ENCODE results near the gene SEMA3A. TPM values are rescaled to one million over a fixed set of nuclear protein-coding genes. Genes with fewer than 3 reads are reported as not detected.

The SEMA3A gene
- total RNA-seq, 1 experiment from 2014 or later = 32.2 TPM

DNA sequence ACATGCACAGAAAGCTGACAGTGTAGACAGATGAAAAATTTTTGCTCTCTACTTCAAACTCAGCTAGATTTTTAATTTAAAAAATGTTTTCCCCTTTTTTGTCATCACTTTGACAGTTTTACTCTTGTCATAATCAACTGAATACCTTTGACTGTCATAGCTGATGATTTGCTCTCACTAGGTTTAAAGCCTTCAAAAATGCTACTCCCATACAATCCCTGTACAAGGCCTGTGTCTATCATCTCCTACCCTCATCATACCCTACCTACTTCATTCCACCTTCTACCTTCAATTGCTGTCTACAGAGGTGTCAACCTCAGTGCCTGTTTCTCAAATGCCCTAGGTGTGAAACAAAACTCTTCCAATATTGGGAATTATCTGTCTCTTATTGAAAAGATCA lies 230.3 kb downstream of the SEMA3A start (continued):
- TF ChIP-seq ZNF423 (CRISPR knock-in tag; IDR thresholded peaks at IDR 0.05) = no peak
- no peak for TF ChIP-seq ZNF532 (CRISPR knock-in tag; IDR thresholded peaks at IDR 0.05; ENCODE audit: borderline replicate concordance)
- TF ChIP-seq, protein P1, sequence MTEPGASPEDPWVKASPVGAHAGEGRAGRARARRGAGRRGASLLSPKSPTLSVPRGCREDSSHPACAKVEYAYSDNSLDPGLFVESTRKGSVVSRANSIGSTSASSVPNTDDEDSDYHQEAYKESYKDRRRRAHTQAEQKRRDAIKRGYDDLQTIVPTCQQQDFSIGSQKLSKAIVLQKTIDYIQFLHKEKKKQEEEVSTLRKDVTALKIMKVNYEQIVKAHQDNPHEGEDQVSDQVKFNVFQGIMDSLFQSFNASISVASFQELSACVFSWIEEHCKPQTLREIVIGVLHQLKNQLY (CRISPR knock-in tag; IDR thresholded peaks at IDR 0.05) = no peak
- no peak for TF ChIP-seq FOXJ3 (CRISPR knock-in tag; IDR thresholded peaks at IDR 0.05; ENCODE audit: borderline replicate concordance)
- TF ChIP-seq GTF2I (CRISPR knock-in tag; conservative IDR thresholded peaks at IDR 0.05) = no peak

GRCh38 chr7:83957333-83957732 lies 237.3 kb downstream of the SEMA3A start:
- no peak overlapping the region for H3K27ac Mint-ChIP-seq
- peaks cover 4% of the 10 kb centered on the region; the same call in 1 of the 2 replicates for H3K36me3 Mint-ChIP-seq
- ChIA-PET POLR2A (no interaction called here), CTCF (interaction anchor here (1.6 to 1.7 kb wide), 2 partner anchors 9 to 11 kb away, joined by 4 to 9 read pairs; no protein-coding TSS in a partner anchor)
- ATAC-seq (no peak), DNase-seq (ENCODE audit: low spot score) (no peak)
- H3K4me3 Mint-ChIP-seq = no peak overlapping the region
- no peaks in the 10 kb centered on the region for H3K27me3 Mint-ChIP-seq (ENCODE audit: low read depth)
- peaks cover 7% of the 10 kb centered on the region for H3K4me1 Mint-ChIP-seq
- no peaks in the 10 kb centered on the region for H3K9me3 Mint-ChIP-seq
- TF ChIP-seq ZNF425 (CRISPR knock-in tag; conservative IDR thresholded peaks at IDR 0.05) (no peak), JUN (CRISPR knock-in tag; IDR thresholded peaks at IDR 0.05) (no peak)
- TF ChIP-seq, protein P2, sequence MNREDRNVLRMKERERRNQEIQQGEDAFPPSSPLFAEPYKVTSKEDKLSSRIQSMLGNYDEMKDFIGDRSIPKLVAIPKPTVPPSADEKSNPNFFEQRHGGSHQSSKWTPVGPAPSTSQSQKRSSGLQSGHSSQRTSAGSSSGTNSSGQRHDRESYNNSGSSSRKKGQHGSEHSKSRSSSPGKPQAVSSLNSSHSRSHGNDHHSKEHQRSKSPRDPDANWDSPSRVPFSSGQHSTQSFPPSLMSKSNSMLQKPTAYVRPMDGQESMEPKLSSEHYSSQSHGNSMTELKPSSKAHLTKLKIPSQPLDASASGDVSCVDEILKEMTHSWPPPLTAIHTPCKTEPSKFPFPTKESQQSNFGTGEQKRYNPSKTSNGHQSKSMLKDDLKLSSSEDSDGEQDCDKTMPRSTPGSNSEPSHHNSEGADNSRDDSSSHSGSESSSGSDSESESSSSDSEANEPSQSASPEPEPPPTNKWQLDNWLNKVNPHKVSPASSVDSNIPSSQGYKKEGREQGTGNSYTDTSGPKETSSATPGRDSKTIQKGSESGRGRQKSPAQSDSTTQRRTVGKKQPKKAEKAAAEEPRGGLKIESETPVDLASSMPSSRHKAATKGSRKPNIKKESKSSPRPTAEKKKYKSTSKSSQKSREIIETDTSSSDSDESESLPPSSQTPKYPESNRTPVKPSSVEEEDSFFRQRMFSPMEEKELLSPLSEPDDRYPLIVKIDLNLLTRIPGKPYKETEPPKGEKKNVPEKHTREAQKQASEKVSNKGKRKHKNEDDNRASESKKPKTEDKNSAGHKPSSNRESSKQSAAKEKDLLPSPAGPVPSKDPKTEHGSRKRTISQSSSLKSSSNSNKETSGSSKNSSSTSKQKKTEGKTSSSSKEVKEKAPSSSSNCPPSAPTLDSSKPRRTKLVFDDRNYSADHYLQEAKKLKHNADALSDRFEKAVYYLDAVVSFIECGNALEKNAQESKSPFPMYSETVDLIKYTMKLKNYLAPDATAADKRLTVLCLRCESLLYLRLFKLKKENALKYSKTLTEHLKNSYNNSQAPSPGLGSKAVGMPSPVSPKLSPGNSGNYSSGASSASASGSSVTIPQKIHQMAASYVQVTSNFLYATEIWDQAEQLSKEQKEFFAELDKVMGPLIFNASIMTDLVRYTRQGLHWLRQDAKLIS (CRISPR knock-in tag; IDR thresholded peaks at IDR 0.05; ENCODE audit: borderline replicate concordance) = no peak

- no peak overlapping the region for H3K4me3 Mint-ChIP-seq
- H3K27ac Mint-ChIP-seq = peak overlapping the region; percentile 6
- no peaks in the 10 kb centered on the region for H3K9me3 Mint-ChIP-seq
- POLR2A ChIA-PET = no interaction called here
- no peaks in the 10 kb centered on the region for H3K36me3 Mint-ChIP-seq
- peaks cover 7% of the 10 kb centered on the region for H3K4me1 Mint-ChIP-seq
- no peaks in the 10 kb centered on the region for H3K27me3 Mint-ChIP-seq (ENCODE audit: low read depth)
- peak; percentile 34; the same call in 1 of the 2 replicates for ATAC-seq
- DNase-seq (ENCODE audit: low spot score) = no peak
- TF ChIP-seq MYBL2 (CRISPR knock-in tag; IDR thresholded peaks at IDR 0.05) = no peak
- TF ChIP-seq ZNF232 (CRISPR knock-in tag; IDR thresholded peaks at IDR 0.05) = no peak
- TF ChIP-seq GRHL2 (CRISPR knock-in tag; IDR thresholded peaks at IDR 0.05; ENCODE audit: insufficient replicate concordance, severe bottlenecking) = no peak
- TF ChIP-seq, protein P3, sequence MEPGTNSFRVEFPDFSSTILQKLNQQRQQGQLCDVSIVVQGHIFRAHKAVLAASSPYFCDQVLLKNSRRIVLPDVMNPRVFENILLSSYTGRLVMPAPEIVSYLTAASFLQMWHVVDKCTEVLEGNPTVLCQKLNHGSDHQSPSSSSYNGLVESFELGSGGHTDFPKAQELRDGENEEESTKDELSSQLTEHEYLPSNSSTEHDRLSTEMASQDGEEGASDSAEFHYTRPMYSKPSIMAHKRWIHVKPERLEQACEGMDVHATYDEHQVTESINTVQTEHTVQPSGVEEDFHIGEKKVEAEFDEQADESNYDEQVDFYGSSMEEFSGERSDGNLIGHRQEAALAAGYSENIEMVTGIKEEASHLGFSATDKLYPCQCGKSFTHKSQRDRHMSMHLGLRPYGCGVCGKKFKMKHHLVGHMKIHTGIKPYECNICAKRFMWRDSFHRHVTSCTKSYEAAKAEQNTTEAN (CRISPR knock-in tag; IDR thresholded peaks at IDR 0.05) = no peak
- TF ChIP-seq NFYB (CRISPR knock-in tag; conservative IDR thresholded peaks at IDR 0.05; ENCODE audit: low read depth) = no peak
- no peak for TF ChIP-seq ATF1 (CRISPR knock-in tag; IDR thresholded peaks at IDR 0.05)
- CTCF ChIA-PET = interaction anchor here (0.6 to 1.6 kb wide), 2 partner anchors 9 to 829 kb away, joined by 3 to 4 read pairs; no protein-coding TSS in a partner anchor
Observed at GRCh38 chr7:83956104-83956503, 238.5 kb downstream of the SEMA3A start.
